ENCODE results near the gene GPR15.
"Not testable (repeated sequence)": the region's sequence is repeated elsewhere in the genome, so short reads cannot be mapped to it uniquely, and the experiment has no call there.

GPR15 gene

DNA sequence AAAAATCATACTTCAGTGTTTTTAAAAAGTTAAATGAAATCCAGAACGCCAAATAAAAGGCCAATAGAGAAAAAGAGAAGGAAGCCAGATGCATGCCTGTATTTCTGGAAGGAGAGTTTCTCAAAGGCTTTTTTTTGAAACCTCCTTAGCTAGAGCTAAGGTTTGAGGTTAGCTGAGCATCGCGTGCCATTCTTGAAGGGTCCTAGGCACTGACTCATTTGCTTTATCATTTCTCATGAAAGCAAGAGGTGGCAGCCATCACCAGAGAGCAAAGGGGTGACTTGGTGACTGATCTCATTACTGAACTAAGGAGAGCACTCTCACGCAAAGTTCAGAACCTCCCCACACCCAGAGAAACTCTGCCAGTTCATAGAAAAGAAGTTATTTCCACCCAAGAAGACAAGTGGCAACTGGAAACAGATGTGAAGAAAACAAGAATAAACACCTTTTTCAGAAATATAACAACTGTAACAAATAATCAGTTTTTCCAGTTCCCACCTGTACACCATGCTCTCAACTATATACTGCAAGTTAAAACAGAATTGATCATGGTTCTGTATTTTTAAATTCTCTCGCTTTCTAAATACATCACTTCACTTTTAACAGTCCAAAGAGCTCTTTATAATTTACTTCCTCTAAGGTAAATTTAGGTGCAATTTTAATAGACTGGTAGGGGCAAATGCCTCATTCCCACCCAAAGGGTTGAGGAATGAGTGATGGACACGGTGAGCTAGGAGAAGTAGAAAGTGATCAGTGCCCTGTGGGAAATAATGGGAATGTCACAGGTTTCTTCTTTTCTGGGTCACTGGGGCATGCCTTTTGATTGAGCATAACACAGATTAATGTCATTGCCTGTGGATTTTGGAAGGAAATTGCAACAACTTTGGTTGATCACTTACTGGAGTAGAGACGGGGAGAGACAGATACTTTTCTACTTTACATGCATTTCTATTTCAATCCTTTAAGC lies 24.7 kb downstream of the GPR15 start:
- TF ChIP-seq, protein P1, sequence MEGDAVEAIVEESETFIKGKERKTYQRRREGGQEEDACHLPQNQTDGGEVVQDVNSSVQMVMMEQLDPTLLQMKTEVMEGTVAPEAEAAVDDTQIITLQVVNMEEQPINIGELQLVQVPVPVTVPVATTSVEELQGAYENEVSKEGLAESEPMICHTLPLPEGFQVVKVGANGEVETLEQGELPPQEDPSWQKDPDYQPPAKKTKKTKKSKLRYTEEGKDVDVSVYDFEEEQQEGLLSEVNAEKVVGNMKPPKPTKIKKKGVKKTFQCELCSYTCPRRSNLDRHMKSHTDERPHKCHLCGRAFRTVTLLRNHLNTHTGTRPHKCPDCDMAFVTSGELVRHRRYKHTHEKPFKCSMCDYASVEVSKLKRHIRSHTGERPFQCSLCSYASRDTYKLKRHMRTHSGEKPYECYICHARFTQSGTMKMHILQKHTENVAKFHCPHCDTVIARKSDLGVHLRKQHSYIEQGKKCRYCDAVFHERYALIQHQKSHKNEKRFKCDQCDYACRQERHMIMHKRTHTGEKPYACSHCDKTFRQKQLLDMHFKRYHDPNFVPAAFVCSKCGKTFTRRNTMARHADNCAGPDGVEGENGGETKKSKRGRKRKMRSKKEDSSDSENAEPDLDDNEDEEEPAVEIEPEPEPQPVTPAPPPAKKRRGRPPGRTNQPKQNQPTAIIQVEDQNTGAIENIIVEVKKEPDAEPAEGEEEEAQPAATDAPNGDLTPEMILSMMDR (IDR thresholded peaks at IDR 0.05; ENCODE audit: low read depth, low read length) = no peak
- DNase-seq (ENCODE audit: extremely low read depth, low read depth) = no peak

DNA sequence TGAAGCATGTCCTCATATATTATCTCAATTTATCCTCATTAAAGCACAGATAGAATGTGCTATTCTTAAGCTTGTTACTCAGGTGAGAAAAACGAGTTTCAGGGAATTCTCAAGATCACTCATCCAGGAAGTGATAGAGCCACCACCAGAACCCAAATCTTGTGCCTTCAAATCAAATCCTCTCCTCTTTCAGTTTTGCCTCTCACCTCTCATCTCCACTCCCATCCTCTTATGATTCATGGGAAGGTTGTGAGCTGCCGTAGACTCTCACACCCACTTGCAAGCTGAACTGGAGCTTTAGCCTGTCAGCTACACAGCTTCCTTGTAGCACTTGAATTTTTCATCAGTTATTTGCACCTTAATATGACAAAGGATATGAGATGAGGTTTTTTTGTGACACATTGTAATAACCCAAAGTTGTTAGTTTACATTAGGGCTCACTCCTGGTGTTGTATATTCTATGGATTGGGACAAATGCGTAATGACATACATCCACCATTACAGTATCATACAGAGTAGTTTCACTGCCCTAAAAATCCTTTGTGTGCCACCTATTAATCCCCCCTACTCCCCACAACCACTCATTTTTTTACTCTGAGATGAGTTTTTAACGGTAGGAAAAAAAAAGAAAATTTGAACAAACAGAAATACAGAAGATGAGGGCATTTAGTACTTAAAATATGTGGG lies 25.7 kb downstream of the GPR15 start:
- TF ChIP-seq, protein P1 (IDR thresholded peaks at IDR 0.05; ENCODE audit: low read depth, low read length) = no peak
- DNase-seq (ENCODE audit: extremely low read depth, low read depth) = no peak

DNA sequence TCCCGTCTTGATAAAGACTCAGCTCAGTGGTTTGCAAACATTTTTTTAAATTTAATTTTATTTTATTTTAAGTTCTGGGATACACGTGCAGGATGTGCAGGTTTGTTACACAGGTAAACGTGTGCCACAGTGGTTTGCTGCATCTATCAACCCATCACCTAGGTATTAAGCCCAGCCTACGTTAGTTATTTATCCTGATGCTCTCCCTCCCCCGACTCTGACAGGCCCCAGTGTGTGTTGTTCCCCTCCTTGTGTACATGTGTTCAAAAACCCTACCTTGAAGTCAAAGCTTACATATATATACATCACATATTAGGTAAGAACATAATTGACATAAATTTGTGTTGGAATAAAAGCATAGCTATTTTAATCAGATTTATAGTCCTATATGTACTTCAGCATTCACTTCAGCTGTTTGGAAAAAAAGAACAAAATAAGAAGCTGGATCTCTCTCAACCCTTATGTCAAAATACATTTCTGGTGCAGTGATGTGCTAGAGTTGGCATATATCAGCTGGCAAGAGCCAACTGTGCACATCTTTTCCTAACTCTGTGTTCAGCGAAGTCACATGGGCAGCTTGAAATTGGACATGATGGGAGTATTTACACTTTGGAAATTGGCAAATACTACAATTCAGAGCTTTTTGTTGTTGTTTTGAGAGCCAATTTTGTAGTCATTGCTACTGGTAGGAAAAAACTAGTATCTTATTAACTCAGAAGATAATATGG lies 26.5 kb downstream of the GPR15 start:
- DNase-seq (ENCODE audit: extremely low read depth, low read depth) = no peak
- TF ChIP-seq, protein P1 (IDR thresholded peaks at IDR 0.05; ENCODE audit: low read depth, low read length) = no peak

DNA sequence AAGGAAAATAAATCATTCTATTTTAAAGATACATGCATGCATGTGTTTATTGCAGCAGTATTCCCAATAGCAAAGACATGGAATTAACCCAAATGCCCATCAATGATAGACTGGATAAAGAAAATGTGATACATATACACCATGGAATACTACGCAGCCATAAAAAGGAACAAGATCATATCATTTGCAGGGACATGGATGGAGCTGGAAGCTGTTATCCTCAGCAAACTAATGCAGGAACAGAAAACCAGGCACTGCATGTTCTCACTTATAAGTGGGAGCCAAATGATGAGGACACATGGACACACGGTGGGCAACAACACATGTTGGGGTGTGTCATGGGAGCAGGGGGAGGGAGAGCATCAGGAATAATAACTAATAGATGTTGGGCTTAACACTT lies 28.0 kb downstream of the GPR15 start:
- not testable (repeated sequence) for DNase-seq (ENCODE audit: extremely low read depth, low read depth)

DNA sequence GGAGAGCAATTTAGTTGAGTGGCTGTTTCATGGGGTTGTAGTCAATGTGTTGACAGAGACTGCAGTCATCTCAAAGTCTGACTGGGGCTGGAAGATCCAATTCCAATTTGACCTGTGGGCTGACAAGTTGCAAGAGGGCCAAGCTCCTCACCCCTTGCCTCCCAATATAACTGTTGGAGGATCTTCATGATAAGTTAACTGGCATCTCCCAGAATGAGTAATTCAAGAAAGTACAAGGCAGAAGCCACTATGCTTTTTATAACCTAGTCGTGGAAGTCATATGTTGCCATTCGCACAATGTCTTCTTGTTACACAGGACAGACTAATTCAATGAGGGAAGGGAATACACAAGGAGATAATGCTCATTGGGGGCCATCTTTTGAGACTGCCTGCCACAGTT lies 29.1 kb downstream of the GPR15 start:
- no peak for DNase-seq (ENCODE audit: extremely low read depth, low read depth)
- TF ChIP-seq, protein P1 (IDR thresholded peaks at IDR 0.05; ENCODE audit: low read depth, low read length) = no peak

DNA sequence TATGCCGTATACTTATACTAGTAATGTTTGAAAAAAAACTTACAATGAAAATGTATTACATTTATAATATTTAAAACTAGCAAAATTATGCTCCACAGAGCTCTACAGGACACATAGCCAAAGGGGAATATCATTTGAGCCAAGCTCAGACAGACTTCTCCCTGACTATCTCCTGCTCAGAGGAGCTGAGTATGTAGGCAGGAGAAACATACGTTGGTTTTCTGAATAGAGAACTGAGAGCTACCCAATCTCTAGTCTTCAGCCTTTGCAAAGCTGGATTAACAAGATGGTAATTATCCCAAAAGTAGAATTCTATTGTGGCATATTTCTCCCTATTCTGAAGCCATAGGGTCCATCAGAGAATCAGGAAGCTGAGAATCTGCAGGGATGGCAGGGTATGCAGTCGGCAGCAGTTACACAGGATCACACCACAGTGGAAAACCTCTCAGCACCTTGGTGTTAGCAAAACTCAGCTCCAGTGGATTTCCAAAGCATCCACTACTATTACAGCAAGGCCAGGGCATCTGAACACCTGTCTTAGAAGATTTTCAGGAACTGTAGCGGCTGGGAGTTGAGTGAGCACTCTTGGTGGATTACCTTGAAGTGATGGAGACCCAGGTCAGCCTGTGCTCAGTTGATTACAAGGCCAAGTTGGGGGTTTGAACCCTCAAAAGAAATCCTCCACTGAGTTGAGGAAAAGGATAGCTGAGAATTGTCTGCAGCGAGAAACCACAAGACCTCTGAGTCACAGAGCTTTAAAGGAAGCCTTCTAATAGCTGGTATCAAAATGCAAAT lies 30.1 kb downstream of the GPR15 start:
- TF ChIP-seq, protein P1 (IDR thresholded peaks at IDR 0.05; ENCODE audit: low read depth, low read length) = no peak
- no peak for DNase-seq (ENCODE audit: extremely low read depth, low read depth)

DNA sequence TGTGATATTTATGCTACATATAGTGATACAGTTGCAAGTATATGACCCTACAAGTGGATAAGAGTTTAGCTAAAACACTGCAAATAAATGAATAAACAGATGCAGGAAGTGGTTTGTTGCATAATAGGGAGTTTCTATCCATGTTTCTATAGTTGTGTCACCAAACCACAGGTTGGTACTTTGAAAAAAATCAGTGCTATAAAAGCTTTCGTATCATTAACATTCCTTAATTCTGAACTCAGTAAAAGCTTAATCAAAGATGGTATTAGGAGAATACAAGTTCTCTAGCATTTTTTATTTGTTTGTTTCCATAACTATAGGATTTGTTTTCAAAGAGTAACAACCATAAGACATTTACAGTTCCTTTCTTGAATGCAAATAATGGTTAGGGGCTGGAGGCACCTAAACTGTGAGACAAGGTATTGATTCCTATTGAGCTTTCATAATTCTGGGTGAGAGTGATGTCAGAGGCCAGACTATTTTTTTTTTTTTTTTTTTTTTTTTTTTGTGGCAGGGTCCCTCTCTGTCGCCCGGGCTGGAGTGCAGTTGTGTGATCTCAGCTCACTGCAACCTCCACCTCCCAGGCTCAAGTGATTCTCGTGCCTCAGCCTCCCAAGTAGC lies 32.0 kb downstream of the GPR15 start:
- no peak for DNase-seq (ENCODE audit: extremely low read depth, low read depth)
- TF ChIP-seq, protein P1 (IDR thresholded peaks at IDR 0.05; ENCODE audit: low read depth, low read length) = no peak
